ENCODE data around the gene MROH2B.

Gene MROH2B

GRCh38 chr5:40972434-40972833 lies 98.7 kb downstream of the MROH2B start:
- no peak for TF ChIP-seq CTCF (IDR thresholded peaks at IDR 0.05; ENCODE audit: extremely low read depth, missing control alignments)
- DNase-seq (ENCODE audit: low spot score) = no peak

- TF ChIP-seq CTCF (IDR thresholded peaks at IDR 0.05; ENCODE audit: extremely low read depth, missing control alignments) = no peak
- no peak for DNase-seq (ENCODE audit: low spot score)
Observed at GRCh38 chr5:40962207-40962955, 108.8 kb downstream of the MROH2B start.

- DNase-seq (ENCODE audit: low spot score) = no peak
- no peak for TF ChIP-seq CTCF (IDR thresholded peaks at IDR 0.05; ENCODE audit: extremely low read depth, missing control alignments)
Observed at GRCh38 chr5:40960037-40960436, 111.1 kb downstream of the MROH2B start.

GRCh38 chr5:40958811-40959210 lies 112.3 kb downstream of the MROH2B start:
- TF ChIP-seq CTCF (IDR thresholded peaks at IDR 0.05; ENCODE audit: extremely low read depth, missing control alignments) = no peak
- no peak for DNase-seq (ENCODE audit: low spot score)

- DNase-seq (ENCODE audit: low spot score) = no peak
- no peak for TF ChIP-seq CTCF (IDR thresholded peaks at IDR 0.05; ENCODE audit: extremely low read depth, missing control alignments)
Observed at GRCh38 chr5:40957048-40957447, 114.1 kb downstream of the MROH2B start.

- DNase-seq (ENCODE audit: low spot score) = no peak
- no peak for TF ChIP-seq CTCF (IDR thresholded peaks at IDR 0.05; ENCODE audit: extremely low read depth, missing control alignments)
Observed at GRCh38 chr5:40955313-40955712, 115.8 kb downstream of the MROH2B start.
